ENCODE results near the gene THUMPD1.
"Not testable (repeated sequence)": the region's sequence is repeated elsewhere in the genome, so short reads cannot be mapped to it uniquely, and the experiment has no call there.

Gene THUMPD1, protein sequence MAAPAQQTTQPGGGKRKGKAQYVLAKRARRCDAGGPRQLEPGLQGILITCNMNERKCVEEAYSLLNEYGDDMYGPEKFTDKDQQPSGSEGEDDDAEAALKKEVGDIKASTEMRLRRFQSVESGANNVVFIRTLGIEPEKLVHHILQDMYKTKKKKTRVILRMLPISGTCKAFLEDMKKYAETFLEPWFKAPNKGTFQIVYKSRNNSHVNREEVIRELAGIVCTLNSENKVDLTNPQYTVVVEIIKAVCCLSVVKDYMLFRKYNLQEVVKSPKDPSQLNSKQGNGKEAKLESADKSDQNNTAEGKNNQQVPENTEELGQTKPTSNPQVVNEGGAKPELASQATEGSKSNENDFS

GRCh38 chr16:20741554-20742285 lies at the start of gene THUMPD1:
Gene THUMPD1 (minus strand): TSS chr16:20741818. CDS start chr16:20741739, 79 bp downstream.
- DNase-seq: peak; percentile 21 to 60

DNA sequence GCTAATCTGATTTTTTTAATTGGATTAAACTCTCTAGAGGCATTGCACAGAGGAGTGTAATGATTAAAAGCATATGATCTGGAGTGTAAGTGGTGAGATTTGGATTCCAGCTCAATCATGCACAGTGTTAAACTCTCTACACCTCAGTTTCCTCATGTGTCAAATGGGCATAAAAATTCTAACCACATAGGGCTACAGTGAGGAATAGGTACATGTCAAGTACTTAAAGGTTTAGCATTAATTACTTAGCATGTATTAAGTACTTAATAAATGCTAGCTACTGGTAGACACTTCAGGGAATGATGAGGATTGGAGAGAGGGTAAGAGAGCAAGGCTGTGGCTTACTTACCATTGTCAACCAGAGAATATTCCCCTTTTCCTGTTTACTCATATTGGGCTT lies 47.5 kb upstream of the THUMPD1 start:
- no peak for DNase-seq

DNA sequence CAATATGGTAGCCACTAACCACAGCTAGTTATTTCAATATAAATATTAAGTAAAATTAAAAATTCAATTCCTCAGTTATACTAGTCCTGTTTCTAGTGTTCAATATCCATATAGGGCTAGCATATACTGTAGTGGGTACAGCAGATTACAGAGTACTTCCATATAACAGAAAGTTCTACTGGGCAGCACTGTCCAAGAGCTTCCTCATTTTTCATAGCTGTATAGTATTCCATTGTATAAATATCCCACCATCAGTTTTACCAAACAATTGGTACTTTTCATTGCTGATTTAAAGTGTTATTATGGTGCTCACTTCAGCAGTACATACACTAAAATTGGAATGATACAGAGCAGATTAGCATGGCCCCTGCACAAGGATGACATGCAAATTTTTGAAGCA lies 42.6 kb upstream of the THUMPD1 start:
- no peak for DNase-seq

GRCh38 chr16:20782470-20782869 lies 40.9 kb upstream of the THUMPD1 start:
- no peak for DNase-seq

DNA sequence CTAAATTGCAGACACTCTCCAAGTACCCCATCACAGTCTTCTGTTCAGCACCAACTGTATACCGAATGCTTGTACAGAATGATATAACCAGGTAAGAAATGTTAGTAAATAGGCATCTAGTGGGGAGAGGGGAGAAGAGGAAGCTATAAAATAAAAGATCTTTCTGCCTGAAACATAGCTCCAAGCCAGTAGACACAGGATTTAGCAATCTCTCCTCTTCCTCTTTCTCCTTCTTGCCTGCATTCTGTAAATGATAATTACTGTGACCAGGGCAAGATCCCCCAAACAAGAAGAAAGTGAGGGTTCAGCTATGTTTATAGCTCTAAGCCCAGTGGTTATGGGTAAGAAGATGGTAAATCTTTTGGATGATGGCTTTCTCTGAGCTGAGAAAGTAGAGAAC lies 40.1 kb upstream of the THUMPD1 start:
- no peak for DNase-seq

DNA sequence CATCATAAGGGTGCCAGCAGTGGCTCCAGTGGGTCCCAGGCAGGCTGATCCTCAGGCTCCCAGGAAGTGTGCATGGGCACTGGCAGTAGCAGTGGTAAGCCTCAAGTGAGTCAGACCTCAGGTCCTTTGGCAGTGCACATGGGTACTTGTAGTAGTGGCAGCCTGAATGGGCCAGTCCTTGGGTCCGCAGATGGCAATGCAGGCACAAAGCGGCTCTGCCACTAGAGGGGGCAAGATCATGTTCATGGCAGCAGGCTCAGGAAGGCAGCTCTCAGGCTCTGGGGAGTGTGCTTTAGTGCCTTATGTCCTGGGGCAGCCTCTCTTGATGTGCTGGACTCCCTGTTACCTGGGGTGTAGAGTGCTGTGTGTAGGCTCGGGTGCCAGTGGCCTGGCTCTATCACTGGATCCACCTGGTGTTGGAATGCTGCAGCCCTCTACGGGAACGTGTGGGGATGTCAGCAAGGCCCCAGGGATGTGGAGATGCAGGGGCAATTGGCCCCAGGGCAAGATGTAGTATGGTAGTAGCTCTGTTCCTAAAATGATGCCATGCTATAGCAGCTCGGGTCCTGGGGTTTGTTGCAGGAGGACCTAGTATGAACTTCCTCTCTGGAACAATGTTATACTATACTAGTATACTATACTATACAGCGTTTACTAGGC lies 33.2 kb upstream of the THUMPD1 start:
- DNase-seq: no peak

- DNase-seq: no peak
These were observed 32.1 kb upstream of the THUMPD1 start for GRCh38 chr16:20773679-20774078.

DNA sequence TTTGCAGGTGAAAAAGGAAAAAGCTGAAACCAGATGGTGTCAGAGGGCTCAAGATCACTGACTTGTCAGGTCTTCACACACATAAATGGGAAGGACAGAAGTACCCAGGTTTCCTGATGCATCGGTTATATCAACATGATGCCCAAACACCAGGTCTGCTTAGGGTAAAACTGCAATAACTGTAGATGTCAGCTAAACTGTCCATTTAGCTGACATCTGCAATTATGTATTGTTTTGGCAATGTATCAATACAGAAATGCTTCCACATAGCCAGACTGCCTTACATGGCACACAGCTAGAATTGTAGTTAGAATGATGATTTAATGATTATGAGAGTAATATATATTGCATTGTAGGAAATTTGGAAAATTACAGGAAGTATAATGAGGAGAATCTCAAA lies 27.2 kb upstream of the THUMPD1 start:
- DNase-seq: no peak

- DNase-seq: no peak
These were observed 26.5 kb upstream of the THUMPD1 start for GRCh38 chr16:20768121-20768520.

GRCh38 chr16:20767577-20767976 lies 26.0 kb upstream of the THUMPD1 start:
- DNase-seq: no peak

GRCh38 chr16:20766294-20766693 lies 24.7 kb upstream of the THUMPD1 start:
- DNase-seq: no peak

DNA sequence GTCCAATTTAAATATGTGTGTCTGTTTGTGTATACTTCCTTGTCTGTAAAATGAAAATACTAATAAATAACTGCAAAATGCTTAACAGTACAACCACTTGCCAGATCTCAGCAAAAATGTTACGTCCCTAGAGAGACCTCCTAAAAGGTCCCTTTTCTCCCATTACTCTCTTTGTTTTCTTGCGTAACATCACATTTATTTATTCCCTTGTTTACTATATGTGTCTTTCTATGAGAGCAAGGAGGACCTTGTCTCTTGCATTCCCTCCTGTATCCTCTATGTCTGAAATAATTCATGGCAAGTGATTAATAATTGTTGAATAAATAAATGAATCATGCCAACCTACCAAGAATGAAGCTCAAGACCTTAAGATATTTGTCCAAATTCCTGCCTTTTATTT lies 24.1 kb upstream of the THUMPD1 start:
- no peak for DNase-seq

- DNase-seq: not testable (repeated sequence)
These were observed 22.8 kb upstream of the THUMPD1 start for GRCh38 chr16:20764448-20764847.

DNA sequence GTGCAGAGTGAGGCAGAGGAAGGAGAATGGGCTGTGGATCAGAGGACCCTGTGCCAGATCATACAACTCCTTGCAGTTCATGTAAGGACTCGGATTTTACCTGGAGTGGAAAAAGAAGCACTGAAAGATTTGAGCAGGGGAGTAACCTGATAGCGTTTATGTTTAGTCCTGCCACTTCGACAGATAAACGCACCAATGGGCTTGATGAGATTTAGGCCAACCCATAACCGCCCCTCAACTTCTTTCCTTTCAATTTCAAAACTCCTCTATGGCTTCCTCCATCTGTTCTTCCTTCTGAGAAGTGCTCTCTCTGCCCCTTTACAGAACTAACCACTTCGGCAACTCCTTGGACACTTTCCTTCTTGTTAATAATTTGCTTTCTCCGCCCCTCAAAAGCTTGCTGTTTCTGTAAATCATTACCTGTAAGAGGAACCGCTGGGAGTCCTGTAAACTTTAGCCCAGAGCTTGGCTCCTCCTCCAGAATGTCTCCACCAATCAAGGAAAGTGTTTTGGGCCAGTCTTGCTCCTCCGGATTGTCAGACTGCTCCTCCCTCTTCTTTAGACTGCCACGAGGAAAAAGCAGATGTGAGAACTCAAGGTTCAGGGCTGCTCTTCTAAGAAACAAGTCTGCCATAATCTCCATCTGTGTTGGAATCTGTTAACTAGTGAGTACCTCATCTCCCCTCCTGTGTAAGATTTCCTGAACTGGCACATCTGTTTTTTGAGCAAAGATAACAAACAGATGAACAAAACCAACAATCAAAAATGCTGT lies 22.0 kb upstream of the THUMPD1 start, which contains the start of gene ACSM3:
TSS of gene ACSM3 (plus strand) at position 554 of the 772 bp plus-strand sequence. CDS start 6,021 bp downstream, outside the sequence.
- no peak for DNase-seq

DNA sequence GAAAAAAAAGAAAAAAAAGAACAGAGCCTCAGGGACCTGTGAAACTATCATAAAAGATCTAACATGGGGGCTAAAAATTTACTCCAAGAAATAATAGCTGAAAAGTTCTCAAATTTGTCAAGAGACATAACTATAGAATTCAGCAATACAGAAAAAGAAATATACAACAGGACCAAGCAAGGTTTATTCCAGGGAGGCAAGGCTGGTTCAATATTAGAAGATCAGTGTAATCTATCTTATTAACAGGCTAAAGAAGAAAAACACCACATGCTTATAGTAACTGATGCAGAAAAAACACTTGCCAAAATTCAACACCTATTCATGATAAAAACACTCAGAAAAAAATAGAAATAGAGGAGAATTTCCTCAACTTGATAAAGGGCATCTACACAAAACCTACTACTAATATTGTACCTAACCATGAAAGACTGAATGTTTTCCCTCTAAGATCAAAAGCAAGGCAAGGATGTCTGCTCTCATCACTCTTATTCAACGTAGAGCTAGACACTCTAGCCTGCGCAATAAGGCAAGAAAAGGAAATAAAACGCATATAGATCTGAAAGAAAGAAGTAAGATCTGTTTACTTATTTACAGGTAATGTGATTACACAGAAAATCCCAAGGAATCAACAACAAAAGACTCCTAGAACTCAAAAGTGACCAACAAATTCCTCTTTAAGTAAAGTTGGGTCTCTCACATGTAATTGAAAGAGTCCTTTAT lies 20.9 kb upstream of the THUMPD1 start:
- DNase-seq: no peak

DNA sequence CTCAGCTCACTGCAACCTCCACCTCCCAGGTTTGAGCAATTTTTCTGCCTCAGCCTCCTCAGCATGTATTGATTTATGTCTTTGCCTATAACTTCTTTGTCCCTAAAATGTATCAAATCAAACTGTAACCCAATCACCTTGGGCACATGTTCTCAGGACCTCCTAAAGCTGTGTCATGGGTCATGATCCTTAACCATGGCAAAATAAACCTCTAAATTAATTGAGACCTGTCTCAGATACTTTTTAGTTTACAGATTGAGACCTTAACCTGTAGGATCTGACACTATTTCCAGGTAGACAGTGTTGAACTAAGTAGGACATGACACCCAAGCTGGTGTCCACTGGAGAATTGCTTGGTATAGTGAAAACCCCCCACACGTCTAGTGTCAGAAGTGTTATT lies 19.6 kb upstream of the THUMPD1 start:
- no peak for DNase-seq

- DNase-seq: no peak
These were observed 18.7 kb upstream of the THUMPD1 start for GRCh38 chr16:20760346-20760745.

DNA sequence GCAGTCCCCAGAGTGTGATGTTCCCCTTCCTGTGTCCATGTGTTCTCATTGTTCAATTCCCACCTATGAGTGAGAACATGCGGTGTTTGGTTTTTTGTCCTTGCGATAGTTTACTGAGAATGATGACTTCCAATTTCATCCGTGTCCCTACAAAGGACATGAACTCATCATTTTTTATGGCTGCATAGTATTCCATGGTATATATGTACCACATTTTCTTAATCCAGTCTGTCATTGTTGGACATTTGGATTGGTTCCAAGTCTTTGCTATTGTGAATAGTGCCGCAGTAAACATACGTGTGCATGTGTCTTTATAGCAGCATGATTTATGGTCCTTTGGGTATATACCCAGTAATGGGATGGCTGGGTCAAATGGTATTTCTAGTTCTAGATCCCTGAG lies 14.2 kb upstream of the THUMPD1 start:
- DNase-seq: not testable (repeated sequence)

DNA sequence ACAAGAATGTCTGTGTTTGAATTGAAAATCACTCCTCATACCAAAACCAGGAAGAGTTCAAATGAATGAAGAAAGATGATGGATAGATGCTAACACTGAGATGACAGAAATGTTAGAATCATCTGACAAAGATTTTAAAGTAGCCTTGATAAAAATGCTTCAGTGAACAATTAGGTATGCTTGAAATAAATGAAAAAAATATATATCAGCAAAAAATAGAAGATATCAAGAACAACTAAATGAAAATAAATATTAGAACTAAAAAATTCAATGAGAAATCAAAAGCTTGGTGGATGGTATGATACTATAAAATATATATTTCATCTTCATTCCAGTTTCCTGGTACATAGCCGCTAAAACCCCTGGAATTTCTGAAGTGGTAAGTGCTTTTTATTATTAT lies 13.6 kb upstream of the THUMPD1 start:
- DNase-seq: no peak

GRCh38 chr16:20753727-20754126 lies 12.1 kb upstream of the THUMPD1 start:
- no peak for DNase-seq

GRCh38 chr16:20750558-20750957 lies 8.9 kb upstream of the THUMPD1 start:
- no peak for DNase-seq

GRCh38 chr16:20749474-20749873 lies 7.9 kb upstream of the THUMPD1 start:
- DNase-seq: no peak

Data from cerebellar nuclear complex (tissue), 1 donor.